ENCODE results near the gene TRIM39. TPM values are rescaled to one million over a fixed set of nuclear protein-coding genes. Genes with fewer than 3 reads are reported as not detected.

The TRIM39 gene
- total RNA-seq, 4 donors from 2014 or later, result 12.3 to 21.5 (median 14.9) TPM

GRCh38 chr6:30348957-30349356 is 22.2 kb downstream of the TRIM39 start:
- peaks cover 0 to 14% of the 10 kb centered on the region in 2 donors for H3K36me3 ChIP-seq
- TF ChIP-seq CTCF (IDR thresholded peaks at IDR 0.05 in 4 of 5, conservative IDR thresholded peaks at IDR 0.05 in 1 of 5), result no peak
- no peak for TF ChIP-seq POLR2A (IDR thresholded peaks at IDR 0.05)
- DNase-seq, result no peak
- ATAC-seq, result no peak
- in situ Hi-C loops (cut with MboI; ENCODE audit: low sequenced_read_pairs in 4 of 4) (loop anchor here in 2 of 4 donors (25.0 kb wide), 1 partner anchor 287 kb away; the partner anchor contains the start of genes POLR1H (in 2 of the 2) and PPP1R11 (in 2 of the 2)), intact Hi-C loops (cut with DNase I; ENCODE audit: low total_unique reads) (no loop called here)
- H3K4me1 ChIP-seq, result peaks cover 5 to 12% of the 10 kb centered on the region in 2 donors
- no peaks in the 10 kb centered on the region for H3K9me3 ChIP-seq
- peaks cover 0 to 6% (median 0%) of the 10 kb centered on the region in 3 donors for H3K27me3 ChIP-seq
- no peak overlapping the region for H3K27ac ChIP-seq
- H3K4me3 ChIP-seq, result no peak overlapping the region

- DNase-seq, result no peak
- H3K27me3 ChIP-seq, result peaks cover 0 to 7% (median 0%) of the 10 kb centered on the region in 3 donors
- no peak overlapping the region for H3K4me3 ChIP-seq
- H3K4me1 ChIP-seq, result peaks cover 5 to 12% of the 10 kb centered on the region in 2 donors
- TF ChIP-seq POLR2A (IDR thresholded peaks at IDR 0.05), result no peak
- no peak for TF ChIP-seq CTCF (IDR thresholded peaks at IDR 0.05 in 4 of 5, conservative IDR thresholded peaks at IDR 0.05 in 1 of 5)
- H3K27ac ChIP-seq, result no peak overlapping the region
- no peak for ATAC-seq
- H3K36me3 ChIP-seq, result peaks cover 0 to 14% of the 10 kb centered on the region in 2 donors
- no peaks in the 10 kb centered on the region for H3K9me3 ChIP-seq
- intact Hi-C loops (cut with DNase I; ENCODE audit: low total_unique reads), result no loop called here
- in situ Hi-C loops (cut with MboI; ENCODE audit: low sequenced_read_pairs in 4 of 4), result loop anchor here in 2 of 4 donors (25.0 kb wide), 1 partner anchor 287 kb away; the partner anchor contains the start of genes POLR1H (in 2 of the 2) and PPP1R11 (in 2 of the 2)
Observed at GRCh38 chr6:30349421-30350177, 22.9 kb downstream of the TRIM39 start.

- ATAC-seq, result no peak
- DNase-seq, result no peak
- Histone ChIP-seq H3K9me3 (no peaks in the 10 kb centered on the region), H3K4me1 (peaks cover 5 to 10% of the 10 kb centered on the region in 2 donors), H3K4me3 (no peak overlapping the region), H3K27ac (no peak overlapping the region), H3K36me3 (peaks cover 0 to 14% of the 10 kb centered on the region in 2 donors), H3K27me3 (peaks cover 0 to 7% (median 0%) of the 10 kb centered on the region in 3 donors)
- no peak for TF ChIP-seq CTCF (IDR thresholded peaks at IDR 0.05 in 4 of 5, conservative IDR thresholded peaks at IDR 0.05 in 1 of 5)
- TF ChIP-seq POLR2A (IDR thresholded peaks at IDR 0.05), result no peak
- intact Hi-C loops (cut with DNase I; ENCODE audit: low total_unique reads) (no loop called here), in situ Hi-C loops (cut with MboI; ENCODE audit: low sequenced_read_pairs in 4 of 4) (no loop called here)
Observed at GRCh38 chr6:30350524-30350923, 23.8 kb downstream of the TRIM39 start.

- no peak overlapping the region for H3K4me3 ChIP-seq
- no peak for ATAC-seq
- H3K4me1 ChIP-seq, result no peaks in the 10 kb centered on the region
- H3K36me3 ChIP-seq, result peaks cover 0 to 1% of the 10 kb centered on the region in 2 donors
- no peak overlapping the region for H3K27ac ChIP-seq
- in situ Hi-C loops (cut with MboI; ENCODE audit: low sequenced_read_pairs in 4 of 4), result no loop called here
- no peaks in the 10 kb centered on the region for H3K9me3 ChIP-seq
- intact Hi-C loops (cut with DNase I; ENCODE audit: low total_unique reads), result no loop called here
- no peak for DNase-seq
- H3K27me3 ChIP-seq, result peaks cover 5 to 18% (median 9%) of the 10 kb centered on the region in 3 donors
- TF ChIP-seq CTCF (IDR thresholded peaks at IDR 0.05 in 4 of 5, conservative IDR thresholded peaks at IDR 0.05 in 1 of 5) (no peak), POLR2A (IDR thresholded peaks at IDR 0.05) (no peak)
Observed at GRCh38 chr6:30352550-30352949, 25.8 kb downstream of the TRIM39 start.
